ENCODE results near the gene TALDO1. TPM values are rescaled to one million over a fixed set of nuclear protein-coding genes. Genes with fewer than 3 reads are reported as not detected.

TALDO1 gene
- polyA plus RNA-seq, 1 donor from 2014 or later = 156 TPM

DNA sequence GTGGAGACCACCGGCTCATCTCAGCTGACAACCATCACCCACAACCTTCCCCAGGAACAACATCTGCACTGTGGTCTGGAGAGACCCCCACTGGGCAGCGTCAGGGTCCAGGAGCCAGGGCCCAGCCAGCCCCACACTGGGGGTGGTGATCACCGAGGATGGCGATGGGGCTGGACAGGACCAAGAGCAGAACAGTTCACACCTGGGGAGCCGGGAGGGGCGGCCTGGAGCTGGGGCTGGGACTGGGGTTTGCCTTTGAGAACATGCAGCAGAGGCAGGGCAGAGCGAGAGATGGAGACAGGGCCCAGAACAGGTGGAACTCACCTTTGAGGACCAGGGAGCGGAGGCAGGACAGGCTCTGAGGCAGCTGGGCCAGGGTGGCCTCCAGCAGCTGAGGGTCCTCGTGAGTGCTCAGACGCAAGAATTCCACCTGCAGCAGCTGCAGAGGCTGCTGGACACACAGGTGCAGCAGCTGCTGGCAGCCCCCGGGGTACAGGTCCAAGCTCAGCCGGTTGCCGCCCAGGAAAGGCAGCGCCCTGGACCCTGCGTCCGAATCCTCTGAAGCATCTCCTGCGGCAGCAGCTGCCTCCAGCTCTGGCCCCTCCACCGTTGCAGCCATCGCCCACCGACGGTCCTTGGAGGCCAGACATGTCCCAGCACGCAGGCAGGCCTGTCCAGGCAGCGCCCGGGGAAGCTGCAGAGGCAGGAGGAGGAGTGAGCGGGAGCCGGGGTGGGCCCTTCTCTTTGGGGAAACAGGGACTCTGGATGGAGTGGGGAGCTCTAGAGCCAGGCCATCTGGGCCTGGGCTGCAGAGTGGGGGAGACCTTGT is 56.7 kb downstream of the TALDO1 start:
- peak overlapping the region; percentile 68 for H3K9ac ChIP-seq (ENCODE audit: low read length)

GRCh38 chr11:804599-804964 is 57.3 kb downstream of the TALDO1 start:
- peaks cover 5% of the 10 kb centered on the region for H3K79me2 ChIP-seq (replicated peaks; ENCODE audit: insufficient read depth, low read length)
- H2AFZ ChIP-seq (ENCODE audit: low read depth, low read length) = no peak overlapping the region
- H3K4me2 ChIP-seq (ENCODE audit: low read length) = no peak overlapping the region
- H3K27ac ChIP-seq (ENCODE audit: low read length) = no peak overlapping the region
- H3K27me3 ChIP-seq (ENCODE audit: insufficient read depth, low read depth, low read length) = no peaks in the 10 kb centered on the region
- no peaks in the 10 kb centered on the region for H3K36me3 ChIP-seq (ENCODE audit: insufficient read depth, low read length)
- H3K9me2 ChIP-seq (ENCODE audit: insufficient read depth, low read length) = no peaks in the 10 kb centered on the region
- H3K9me3 ChIP-seq (ENCODE audit: low read length) = no peaks in the 10 kb centered on the region
- H4K20me1 ChIP-seq (ENCODE audit: insufficient read depth) = no peaks in the 10 kb centered on the region
- TF ChIP-seq POLR2AphosphoS5 (IDR thresholded peaks at IDR 0.05) (no peak), RAD21 (conservative IDR thresholded peaks at IDR 0.05) (no peak), EP300 (conservative IDR thresholded peaks at IDR 0.05; ENCODE audit: poor library complexity, severe bottlenecking) (no peak), MXI1 (conservative IDR thresholded peaks at IDR 0.05; ENCODE audit: poor library complexity, severe bottlenecking) (no peak), TAF1 (IDR thresholded peaks at IDR 0.05; ENCODE audit: low read depth) (no peak), SMC3 (conservative IDR thresholded peaks at IDR 0.05; ENCODE audit: poor library complexity) (no peak), EZH2 (IDR thresholded peaks at IDR 0.05; ENCODE audit: borderline replicate concordance, insufficient read depth, low read length, poor library complexity, severe bottlenecking) (no peak), REST (IDR thresholded peaks at IDR 0.05; ENCODE audit: borderline replicate concordance) (no peak)
- TF ChIP-seq, protein P1, sequence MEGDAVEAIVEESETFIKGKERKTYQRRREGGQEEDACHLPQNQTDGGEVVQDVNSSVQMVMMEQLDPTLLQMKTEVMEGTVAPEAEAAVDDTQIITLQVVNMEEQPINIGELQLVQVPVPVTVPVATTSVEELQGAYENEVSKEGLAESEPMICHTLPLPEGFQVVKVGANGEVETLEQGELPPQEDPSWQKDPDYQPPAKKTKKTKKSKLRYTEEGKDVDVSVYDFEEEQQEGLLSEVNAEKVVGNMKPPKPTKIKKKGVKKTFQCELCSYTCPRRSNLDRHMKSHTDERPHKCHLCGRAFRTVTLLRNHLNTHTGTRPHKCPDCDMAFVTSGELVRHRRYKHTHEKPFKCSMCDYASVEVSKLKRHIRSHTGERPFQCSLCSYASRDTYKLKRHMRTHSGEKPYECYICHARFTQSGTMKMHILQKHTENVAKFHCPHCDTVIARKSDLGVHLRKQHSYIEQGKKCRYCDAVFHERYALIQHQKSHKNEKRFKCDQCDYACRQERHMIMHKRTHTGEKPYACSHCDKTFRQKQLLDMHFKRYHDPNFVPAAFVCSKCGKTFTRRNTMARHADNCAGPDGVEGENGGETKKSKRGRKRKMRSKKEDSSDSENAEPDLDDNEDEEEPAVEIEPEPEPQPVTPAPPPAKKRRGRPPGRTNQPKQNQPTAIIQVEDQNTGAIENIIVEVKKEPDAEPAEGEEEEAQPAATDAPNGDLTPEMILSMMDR (IDR thresholded peaks at IDR 0.05; ENCODE audit: poor library complexity, severe bottlenecking) = no peak
- peak overlapping the region; percentile 68 for H3K9ac ChIP-seq (ENCODE audit: low read length)
- no peaks in the 10 kb centered on the region for H3F3A ChIP-seq (ENCODE audit: insufficient read depth, low read length, poor library complexity, severe bottlenecking)
- H3K4me3 ChIP-seq (ENCODE audit: low read length) = peak overlapping the region; percentile 70

More for the DNA sequence above, 56.7 kb downstream of the TALDO1 start:
- Histone ChIP-seq H3K27ac (ENCODE audit: low read length) (no peak overlapping the region), H3K36me3 (ENCODE audit: insufficient read depth, low read length) (no peaks in the 10 kb centered on the region), H3K9me2 (ENCODE audit: insufficient read depth, low read length) (no peaks in the 10 kb centered on the region), H3F3A (ENCODE audit: insufficient read depth, low read length, poor library complexity, severe bottlenecking) (no peaks in the 10 kb centered on the region), H3K4me2 (ENCODE audit: low read length) (no peak overlapping the region), H3K27me3 (ENCODE audit: insufficient read depth, low read depth, low read length) (no peaks in the 10 kb centered on the region), H3K9me3 (ENCODE audit: low read length) (no peaks in the 10 kb centered on the region), H2AFZ (ENCODE audit: low read depth, low read length) (no peak overlapping the region), H3K79me2 (replicated peaks; ENCODE audit: insufficient read depth, low read length) (peaks cover 5% of the 10 kb centered on the region), H4K20me1 (ENCODE audit: insufficient read depth) (no peaks in the 10 kb centered on the region), H3K4me3 (ENCODE audit: low read length) (peak overlapping the region; percentile 70)
- TF ChIP-seq, protein P1 (IDR thresholded peaks at IDR 0.05; ENCODE audit: poor library complexity, severe bottlenecking) = no peak
- no peak for TF ChIP-seq EP300 (conservative IDR thresholded peaks at IDR 0.05; ENCODE audit: poor library complexity, severe bottlenecking)
- no peak for TF ChIP-seq MXI1 (conservative IDR thresholded peaks at IDR 0.05; ENCODE audit: poor library complexity, severe bottlenecking)
- no peak for TF ChIP-seq SMC3 (conservative IDR thresholded peaks at IDR 0.05; ENCODE audit: poor library complexity)
- no peak for TF ChIP-seq POLR2AphosphoS5 (IDR thresholded peaks at IDR 0.05)

Measured in neural cell (in vitro differentiated cells).